NOMO-1 (cell line): ENCODE results near the gene PCDHA10.
"Not testable (repeated sequence)": the region's sequence is repeated elsewhere in the genome, so short reads cannot be mapped to it uniquely, and the experiment has no call there.

ENCODE experiments used
- DNase-seq, 2 experiments: peaks; one replicate each; lab custom pipeline; 2025; ENCODE audit not compliant: unreplicated experiment in 2 of 2; lab: John Stamatoyannopoulos, UW

Gene PCDHA10, protein sequence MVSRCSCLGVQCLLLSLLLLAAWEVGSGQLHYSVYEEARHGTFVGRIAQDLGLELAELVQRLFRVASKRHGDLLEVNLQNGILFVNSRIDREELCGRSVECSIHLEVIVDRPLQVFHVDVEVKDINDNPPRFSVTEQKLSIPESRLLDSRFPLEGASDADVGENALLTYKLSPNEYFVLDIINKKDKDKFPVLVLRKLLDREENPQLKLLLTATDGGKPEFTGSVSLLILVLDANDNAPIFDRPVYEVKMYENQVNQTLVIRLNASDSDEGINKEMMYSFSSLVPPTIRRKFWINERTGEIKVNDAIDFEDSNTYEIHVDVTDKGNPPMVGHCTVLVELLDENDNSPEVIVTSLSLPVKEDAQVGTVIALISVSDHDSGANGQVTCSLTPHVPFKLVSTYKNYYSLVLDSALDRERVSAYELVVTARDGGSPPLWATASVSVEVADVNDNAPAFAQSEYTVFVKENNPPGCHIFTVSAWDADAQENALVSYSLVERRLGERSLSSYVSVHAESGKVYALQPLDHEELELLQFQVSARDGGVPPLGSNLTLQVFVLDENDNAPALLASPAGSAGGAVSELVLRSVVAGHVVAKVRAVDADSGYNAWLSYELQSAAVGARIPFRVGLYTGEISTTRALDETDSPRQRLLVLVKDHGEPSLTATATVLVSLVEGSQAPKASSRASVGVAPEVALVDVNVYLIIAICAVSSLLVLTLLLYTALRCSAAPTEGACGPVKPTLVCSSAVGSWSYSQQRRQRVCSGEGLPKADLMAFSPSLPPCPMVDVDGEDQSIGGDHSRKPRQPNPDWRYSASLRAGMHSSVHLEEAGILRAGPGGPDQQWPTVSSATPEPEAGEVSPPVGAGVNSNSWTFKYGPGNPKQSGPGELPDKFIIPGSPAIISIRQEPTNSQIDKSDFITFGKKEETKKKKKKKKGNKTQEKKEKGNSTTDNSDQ

DNA sequence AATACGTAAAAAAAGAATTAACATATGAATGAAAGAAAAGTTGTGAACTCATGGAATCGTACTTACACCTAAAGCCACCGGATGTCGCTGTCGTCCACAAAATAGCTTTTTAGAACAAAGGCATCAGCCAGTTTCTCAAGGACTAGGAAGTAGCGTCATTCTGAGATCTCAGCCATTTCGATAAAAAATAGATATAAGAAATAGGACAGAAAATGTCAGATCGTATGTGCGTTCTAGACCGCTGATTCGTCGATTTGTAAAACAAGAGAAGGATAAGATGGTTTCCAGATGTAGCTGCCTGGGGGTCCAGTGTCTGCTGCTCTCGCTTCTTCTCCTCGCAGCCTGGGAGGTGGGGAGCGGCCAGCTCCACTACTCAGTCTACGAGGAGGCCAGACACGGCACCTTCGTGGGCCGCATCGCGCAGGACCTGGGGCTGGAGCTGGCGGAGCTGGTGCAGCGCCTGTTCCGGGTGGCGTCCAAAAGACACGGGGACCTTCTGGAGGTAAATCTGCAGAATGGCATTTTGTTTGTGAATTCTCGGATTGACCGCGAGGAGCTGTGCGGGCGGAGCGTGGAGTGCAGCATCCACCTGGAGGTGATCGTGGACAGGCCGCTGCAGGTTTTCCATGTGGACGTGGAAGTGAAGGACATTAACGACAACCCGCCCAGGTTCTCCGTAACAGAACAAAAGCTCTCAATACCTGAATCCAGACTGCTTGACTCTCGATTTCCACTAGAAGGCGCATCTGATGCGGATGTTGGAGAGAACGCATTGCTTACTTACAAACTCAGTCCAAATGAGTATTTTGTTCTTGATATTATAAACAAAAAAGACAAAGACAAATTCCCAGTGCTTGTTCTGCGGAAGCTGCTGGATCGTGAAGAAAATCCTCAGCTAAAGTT is at the start of gene PCDHA10:
PCDHA10 (plus strand) TSS at position 126 of the 903 bp plus-strand sequence; CDS start at position 278, 152 bp downstream.
- DNase-seq: no peak

DNA sequence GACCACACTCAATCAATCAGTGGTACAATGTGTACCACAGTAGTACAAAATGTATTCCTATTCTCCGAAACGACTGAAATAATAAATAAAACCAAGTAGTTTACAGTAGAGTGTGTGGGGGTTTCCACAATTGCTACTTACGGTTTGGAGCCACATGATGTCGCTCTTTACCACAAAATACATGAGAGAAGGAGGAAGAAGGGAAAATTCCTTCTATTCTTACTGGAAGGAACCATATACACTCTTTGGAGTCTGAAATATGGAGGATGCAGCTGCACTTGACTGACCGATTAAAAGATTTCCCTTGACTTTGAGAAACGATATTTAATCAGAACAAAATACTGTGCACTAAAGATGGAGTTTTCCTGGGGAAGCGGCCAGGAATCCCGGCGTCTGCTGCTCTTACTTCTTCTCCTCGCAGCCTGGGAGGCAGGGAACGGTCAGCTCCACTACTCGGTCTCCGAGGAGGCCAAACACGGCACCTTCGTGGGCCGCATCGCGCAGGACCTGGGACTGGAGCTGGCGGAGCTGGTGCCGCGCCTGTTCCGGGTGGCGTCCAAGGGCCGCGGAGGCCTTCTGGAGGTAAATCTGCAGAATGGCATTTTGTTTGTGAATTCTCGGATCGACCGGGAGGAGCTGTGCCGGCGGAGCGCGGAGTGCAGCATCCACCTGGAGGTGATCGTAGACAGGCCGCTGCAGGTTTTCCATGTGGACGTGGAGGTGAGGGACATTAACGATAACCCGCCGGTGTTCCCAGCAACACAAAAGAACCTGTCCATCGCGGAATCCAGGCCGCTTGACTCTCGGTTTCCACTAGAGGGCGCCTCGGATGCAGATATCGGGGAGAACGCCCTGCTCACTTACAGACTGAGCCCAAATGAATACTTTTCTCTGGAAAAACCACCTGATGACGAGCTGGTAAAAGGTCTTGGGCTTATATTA is 48.6 kb upstream of the PCDHA10 start, which contains the start of gene PCDHA4:
PCDHA4 (plus strand) TSS at position 235 of the 942 bp plus-strand sequence.
- DNase-seq: no peak

DNA sequence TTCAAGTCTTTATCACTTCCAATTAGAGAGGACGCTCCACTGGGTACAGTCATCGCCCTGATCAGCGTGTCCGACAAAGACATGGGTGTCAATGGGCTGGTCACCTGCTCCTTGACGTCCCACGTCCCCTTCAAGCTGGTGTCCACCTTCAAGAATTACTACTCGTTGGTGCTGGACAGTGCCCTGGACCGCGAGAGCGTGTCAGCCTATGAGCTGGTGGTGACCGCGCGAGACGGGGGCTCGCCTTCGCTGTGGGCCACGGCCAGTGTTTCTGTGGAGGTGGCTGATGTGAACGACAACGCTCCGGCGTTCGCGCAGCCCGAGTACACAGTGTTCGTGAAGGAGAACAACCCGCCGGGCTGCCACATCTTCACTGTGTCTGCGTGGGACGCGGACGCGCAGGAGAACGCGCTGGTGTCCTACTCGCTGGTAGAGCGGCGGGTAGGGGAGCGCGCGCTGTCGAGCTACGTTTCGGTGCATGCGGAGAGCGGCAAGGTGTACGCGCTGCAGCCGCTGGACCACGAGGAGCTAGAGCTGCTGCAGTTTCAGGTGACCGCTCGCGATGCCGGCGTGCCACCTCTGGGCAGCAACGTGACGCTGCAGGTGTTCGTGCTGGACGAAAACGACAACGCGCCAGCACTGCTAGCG is 47.3 kb upstream of the PCDHA10 start:
- not testable (repeated sequence) for DNase-seq

DNA sequence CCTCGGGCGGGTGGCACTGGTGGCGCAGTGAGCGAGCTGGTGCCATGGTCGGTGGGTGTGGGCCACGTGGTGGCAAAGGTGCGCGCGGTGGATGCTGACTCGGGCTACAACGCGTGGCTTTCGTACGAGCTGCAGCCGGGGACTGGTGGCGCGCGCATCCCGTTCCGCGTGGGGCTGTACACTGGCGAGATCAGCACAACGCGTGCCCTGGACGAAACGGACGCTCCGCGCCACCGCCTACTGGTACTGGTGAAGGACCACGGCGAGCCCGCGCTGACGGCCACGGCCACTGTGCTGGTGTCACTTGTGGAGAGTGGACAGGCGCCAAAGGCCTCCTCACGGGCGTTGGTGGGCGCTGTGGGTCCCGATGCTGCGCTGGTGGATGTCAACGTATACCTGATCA is 46.8 kb upstream of the PCDHA10 start:
- DNase-seq: no peak

DNA sequence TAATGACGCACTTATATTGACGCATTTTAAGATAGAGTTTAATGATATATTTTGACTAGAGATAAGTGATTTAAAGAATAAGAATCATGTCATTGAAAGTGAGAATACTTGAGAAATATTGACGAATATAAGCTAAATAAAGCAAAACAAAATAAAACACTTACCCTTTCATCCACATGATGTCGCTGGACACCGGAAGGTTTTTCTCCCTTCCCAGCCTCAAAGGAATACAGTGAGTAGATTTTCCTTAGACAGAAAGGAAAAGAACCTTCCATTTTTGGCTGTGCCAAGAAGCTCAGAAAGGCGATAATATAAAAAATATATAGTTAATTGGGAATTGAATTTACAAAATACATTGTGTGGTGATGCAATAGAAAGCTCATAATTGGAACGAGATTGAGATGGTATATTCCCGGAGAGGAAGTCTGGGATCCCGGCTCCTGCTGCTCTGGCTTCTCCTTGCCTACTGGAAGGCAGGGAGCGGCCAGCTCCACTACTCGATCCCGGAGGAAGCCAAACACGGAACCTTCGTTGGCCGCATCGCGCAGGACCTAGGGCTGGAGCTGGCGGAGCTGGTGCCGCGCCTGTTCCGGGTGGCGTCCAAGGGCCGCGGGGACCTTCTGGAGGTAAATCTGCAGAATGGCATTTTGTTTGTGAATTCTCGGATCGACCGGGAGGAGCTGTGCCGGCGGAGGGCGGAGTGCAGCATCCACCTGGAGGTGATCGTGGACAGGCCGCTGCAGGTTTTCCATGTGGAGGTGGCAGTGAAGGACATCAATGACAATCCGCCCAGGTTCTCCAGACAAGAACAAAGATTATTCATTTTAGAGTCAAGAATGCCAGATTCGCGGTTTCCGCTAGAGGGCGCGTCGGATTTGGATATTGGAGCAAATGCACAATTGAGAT is 34.1 kb upstream of the PCDHA10 start, which contains the start of gene PCDHA5:
PCDHA5 (plus strand) TSS at position 239 of the 906 bp plus-strand sequence.
- no peak for DNase-seq

DNA sequence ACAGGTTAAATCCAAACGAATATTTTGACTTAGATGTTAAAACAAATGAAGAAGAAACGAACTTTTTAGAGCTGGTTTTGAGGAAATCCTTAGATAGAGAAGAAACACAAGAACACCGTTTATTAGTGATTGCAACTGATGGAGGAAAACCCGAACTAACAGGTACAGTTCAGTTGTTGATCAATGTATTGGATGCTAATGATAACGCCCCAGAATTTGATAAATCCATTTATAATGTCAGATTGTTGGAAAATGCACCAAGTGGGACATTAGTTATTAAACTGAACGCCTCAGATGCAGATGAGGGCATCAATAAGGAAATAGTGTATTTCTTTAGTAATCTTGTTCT is 33.4 kb upstream of the PCDHA10 start:
- no peak for DNase-seq

DNA sequence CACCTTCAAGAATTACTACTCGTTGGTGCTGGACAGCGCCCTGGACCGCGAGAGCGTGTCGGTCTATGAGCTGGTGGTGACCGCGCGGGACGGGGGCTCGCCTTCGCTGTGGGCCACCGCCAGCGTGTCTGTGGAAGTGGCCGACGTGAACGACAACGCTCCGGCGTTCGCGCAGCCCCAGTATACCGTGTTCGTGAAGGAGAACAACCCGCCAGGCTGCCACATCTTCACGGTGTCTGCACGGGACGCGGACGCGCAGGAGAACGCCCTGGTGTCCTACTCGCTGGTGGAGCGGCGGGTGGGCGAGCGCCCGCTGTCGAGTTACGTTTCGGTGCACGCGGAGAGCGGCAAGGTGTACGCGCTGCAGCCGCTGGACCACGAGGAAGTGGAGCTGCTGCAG is 32.7 kb upstream of the PCDHA10 start:
- not testable (repeated sequence) for DNase-seq

DNA sequence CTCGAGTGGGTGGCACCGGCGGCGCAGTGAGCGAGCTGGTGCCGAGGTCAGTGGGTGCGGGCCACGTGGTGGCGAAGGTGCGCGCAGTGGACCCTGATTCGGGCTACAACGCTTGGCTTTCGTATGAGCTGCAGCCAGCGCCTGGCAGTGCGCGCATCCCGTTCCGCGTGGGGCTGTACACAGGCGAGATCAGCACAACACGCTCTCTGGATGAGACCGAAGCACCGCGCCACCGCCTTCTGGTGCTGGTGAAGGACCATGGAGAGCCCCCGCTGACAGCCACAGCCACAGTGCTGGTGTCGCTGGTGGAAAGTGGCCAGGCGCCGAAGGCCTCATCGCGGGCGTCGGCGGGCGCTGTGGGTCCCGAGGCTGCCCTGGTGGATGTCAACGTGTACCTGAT is 32.2 kb upstream of the PCDHA10 start:
- no peak for DNase-seq

DNA sequence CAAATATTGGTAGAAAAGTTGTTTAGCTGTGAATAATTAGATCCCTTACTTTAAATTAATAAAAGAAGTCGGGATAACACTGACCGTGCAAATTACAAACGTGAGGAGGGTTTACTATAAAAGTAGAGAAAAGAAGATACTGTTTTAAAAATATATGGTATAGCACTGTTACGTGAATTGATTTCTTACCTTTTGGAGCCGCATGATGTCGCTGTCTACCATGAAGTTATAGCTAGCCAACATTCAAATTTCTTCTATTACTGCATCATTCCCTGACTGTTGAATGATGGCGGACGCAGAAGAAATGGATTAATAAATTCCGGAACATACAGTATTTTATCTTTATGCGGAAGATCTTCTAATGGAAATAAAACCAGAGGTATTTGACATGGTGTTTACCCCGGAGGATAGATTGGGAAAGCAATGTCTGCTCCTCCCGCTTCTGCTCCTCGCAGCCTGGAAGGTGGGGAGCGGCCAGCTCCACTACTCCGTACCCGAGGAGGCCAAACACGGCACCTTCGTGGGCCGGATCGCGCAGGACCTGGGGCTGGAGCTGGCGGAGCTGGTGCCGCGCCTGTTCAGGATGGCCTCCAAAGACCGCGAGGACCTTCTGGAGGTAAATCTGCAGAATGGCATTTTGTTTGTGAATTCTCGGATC is 27.9 kb upstream of the PCDHA10 start, which contains the start of gene PCDHA6:
PCDHA6 (plus strand) TSS at position 257 of the 658 bp plus-strand sequence; CDS start at position 389, 132 bp downstream.
- DNase-seq: no peak

DNA sequence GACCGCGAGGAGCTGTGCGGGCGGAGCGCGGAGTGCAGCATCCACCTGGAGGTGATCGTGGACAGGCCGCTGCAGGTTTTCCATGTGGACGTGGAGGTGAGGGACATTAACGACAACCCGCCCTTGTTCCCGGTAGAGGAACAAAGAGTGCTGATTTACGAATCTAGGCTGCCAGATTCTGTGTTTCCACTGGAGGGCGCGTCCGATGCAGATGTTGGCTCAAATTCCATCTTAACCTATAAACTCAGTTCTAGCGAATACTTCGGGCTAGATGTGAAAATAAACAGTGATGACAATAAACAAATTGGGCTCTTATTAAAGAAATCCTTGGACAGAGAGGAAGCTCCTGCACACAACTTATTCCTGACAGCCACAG is 27.3 kb upstream of the PCDHA10 start:
- no peak for DNase-seq

DNA sequence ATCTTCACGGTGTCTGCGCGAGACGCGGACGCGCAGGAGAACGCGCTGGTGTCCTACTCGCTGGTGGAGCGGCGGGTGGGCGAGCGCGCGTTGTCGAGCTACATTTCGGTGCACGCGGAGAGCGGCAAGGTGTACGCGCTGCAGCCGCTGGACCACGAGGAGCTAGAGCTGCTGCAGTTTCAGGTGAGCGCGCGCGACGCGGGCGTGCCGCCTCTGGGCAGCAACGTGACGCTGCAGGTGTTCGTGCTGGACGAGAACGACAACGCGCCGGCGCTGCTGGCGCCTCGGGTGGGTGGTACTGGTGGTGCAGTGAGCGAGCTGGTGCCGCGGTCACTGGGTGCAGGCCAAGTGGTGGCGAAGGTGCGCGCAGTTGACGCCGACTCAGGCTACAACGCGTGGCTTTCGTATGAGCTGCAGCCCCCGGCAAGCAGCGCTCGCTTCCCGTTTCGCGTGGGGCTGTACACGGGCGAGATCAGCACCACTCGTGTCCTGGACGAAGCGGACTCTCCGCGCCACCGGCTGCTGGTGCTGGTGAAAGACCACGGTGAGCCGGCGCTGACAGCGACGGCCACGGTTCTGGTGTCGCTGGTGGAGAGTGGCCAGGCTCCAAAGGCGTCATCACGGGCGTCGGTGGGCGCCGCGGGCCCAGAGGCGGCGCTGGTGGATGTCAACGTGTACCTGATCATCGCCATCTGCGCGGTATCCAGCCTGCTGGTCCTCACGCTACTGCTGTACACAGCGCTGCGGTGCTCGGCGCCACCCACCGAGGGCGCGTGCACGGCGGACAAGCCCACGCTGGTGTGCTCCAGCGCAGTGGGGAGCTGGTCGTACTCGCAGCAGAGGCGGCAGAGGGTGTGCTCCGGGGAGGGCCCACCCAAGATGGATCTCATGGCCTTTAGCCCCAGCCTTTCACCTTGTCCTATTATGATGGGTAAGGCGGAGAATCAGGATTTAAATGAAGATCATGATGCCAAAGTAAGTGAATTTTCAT is 25.9 kb upstream of the PCDHA10 start:
- DNase-seq: not testable (repeated sequence)

DNA sequence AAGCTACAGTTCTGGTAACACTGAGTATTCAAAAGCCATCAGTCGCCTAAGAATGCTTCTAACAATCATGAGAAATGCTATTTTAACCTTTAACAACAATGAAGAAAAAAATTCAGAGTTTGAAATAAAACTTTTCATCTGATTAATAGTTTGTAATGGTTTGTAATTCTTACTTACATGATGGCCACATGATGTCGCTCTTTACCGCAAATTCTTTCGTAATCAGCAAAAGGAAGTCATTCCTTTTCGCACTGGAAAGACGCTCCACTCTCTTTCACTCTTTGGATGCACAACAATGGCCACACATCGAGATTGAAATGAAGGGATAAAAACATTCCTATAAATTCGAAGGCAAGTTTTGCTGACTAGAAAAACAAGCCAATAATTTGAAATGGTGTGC is 21.7 kb upstream of the PCDHA10 start, which contains the start of gene PCDHA7:
PCDHA7 (plus strand) TSS at position 277 of the 400 bp plus-strand sequence; CDS start at position 392, 115 bp downstream.
- no peak for DNase-seq

DNA sequence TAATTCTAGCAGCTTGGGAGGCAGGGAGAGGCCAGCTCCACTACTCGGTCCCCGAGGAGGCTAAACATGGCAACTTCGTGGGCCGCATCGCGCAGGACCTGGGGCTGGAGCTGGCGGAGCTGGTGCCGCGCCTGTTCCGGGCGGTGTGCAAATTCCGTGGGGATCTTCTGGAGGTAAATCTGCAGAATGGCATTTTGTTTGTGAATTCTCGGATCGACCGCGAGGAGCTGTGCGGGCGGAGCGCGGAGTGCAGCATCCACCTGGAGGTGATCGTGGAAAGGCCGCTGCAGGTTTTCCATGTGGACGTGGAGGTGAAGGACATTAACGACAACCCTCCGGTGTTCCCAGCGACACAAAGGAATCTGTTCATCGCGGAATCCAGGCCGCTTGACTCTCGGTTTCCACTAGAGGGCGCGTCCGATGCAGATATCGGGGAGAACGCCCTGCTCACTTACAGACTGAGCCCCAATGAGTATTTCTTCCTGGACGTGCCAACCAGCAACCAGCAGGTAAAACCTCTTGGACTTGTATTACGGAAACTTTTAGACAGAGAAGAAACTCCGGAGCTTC is 21.2 kb upstream of the PCDHA10 start:
- not testable (repeated sequence) for DNase-seq

DNA sequence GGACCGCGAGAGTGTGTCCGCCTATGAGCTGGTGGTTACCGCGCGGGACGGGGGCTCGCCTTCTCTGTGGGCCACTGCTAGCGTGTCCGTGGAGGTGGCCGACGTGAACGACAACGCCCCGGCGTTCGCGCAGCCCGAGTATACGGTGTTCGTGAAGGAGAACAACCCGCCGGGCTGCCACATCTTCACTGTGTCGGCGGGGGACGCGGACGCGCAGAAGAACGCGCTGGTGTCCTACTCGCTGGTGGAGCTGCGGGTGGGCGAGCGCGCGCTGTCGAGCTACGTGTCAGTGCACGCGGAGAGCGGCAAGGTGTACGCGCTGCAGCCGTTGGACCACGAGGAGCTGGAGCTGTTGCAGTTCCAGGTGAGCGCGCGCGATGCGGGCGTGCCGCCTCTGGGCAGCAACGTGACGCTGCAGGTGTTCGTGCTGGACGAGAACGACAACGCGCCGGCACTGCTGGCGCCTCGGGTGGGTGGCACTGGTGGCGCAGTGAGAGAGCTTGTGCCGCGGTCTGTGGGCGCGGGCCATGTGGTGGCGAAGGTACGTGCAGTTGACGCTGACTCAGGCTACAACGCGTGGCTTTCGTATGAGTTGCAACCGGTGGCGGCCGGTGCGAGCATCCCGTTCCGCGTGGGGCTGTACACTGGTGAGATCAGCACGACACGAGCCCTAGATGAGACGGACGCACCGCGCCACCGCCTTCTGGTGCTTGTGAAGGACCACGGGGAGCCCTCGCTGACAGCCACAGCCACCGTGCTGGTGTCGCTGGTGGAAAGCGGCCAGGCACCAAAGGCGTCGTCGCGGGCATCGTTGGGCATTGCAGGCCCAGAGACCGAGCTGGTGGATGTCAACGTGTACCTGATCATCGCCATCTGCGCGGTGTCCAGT is 19.8 kb upstream of the PCDHA10 start:
- no peak for DNase-seq
